ENCODE results near the gene HOXB1. TPM values are rescaled to one million over a fixed set of nuclear protein-coding genes. Genes with fewer than 3 reads are reported as not detected.

The HOXB1 gene
- total RNA-seq, 1 donor from 2014 or later = not detected

DNA sequence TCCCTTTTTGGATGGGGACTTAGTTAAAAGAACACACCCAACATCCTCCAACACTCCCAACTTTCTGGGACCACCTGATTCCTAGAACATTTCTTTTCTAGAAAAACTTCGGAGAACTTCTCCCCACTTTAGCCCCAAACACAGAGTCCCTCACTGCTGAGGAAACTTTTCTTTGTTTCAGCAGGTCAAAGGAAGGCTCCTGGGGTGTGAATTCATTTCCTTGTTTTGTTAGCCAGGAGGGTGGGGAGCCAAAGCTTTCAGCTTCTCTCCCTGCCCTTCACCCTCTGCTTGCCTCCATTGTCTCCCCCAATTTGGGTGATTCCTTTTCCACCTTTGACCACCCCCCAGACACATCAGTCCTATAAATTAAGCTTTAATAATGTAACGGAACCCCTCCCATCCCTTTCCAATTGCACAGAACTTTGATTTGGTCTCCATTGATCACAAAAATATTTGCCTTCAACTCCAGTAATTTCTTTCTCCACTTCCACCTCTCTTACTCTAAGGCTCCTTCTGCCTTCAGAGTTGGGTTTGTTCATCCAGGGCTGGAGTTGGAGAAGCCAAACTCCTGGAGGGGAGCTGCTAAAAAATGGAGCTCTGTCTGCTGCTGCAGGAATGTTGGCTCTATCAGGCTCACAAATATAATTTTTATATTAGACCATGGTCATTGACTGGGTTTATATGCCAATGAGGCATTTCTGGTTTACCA is 37.0 kb upstream of the HOXB1 start:
- no peak for DNase-seq

DNA sequence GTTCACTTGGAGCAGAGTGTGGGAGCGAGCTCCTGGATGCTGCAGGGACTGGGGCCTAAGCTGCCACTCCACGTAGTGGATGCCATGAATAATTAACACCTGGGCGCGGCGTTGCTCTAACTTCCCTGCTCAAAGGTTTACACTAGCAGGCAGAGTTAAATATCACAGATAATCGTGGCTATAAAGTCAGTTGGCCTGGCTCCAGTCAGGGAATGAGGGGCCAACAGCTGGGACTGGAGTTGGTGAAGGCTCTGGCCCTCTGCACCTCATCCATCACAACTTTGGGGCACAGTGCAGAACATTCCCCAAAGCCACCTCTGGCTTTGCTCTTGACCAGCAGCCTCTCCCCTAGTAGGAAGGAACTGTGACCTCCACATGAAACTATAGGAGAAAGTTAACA is 36.4 kb upstream of the HOXB1 start:
- no peak for DNase-seq

DNA sequence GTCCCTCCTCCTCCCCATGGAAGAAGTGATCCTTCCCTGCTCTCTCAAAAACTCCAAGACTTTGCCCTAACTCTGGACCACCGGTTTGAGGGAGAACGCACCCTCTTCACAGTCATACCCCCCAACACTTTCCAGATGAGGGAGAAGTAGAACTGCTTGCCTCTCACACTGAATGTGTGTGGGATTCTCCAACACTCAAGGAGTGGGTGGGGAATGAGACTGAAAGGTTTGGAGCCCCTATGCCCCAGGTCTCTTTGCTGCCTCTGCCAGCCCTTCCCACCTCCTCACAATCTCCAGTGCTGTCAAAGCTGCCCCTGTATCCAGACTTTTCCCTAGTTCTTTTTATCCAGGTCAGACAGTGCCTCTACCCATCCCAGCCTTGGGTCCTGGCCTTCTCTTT is 35.9 kb upstream of the HOXB1 start:
- DNase-seq = no peak

DNA sequence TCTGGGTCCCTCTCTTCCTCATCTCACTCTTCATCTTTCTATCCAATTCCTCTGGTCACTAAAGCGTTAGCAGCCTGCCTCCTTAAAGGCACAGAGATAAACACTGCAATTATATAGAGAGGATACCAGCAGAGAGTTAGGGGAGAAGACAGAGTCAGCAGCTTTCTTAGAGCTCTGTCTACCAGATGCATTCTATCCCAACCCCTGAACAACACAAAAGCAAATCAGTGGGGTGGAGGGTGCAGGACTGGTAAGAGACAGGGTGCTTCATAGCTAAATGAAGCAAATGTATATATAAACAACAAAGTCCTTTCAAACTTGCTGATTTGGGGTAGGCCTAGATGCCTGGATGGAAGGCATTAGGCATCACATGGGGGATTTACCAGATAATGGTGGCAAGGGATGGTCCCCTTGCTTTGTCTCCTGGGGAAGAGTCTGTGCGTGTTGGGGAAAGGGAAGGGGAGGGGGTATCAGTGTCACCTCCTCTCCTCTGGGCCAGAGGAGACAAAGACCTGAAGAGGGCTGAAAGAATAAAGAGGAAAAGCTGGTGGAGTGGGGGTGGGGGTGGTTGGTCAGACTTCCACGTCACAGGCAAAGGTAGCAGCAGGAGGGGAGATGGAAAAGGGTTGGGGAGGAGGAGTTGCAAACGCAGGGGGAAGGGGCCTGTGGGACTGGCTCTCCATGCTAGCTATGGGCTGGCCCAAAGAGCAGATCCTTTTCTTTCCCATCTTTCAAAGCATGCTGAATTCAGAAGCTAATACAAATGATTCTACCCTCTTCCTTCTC is 35.3 kb upstream of the HOXB1 start:
- no peak for DNase-seq

DNA sequence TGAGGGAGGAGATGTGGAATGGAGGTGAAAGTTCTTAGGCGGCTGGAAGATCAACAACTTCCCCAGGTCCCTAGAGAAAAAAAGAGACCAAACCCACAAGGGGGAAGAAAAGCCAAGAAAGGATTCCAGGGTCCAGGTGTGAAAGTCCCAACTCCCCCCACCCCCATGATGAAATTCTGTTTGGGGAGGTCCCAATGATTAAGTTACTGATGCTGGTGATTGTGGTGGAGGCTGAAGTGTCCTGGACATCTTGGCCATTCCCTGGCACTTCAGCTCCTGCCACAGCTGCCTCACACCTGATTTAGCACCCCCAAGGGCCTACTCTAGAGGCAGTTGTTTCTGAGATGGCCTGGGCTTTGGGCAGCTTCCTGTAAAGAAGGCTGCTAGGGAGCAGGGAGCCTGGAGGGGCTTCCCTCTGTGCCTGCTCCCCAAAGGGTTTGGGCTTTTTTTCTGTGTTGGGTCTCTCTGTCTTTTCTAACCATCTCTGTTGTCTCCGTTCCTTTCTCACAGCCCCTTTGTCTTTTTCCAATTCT is 34.3 kb upstream of the HOXB1 start:
- DNase-seq = no peak

DNA sequence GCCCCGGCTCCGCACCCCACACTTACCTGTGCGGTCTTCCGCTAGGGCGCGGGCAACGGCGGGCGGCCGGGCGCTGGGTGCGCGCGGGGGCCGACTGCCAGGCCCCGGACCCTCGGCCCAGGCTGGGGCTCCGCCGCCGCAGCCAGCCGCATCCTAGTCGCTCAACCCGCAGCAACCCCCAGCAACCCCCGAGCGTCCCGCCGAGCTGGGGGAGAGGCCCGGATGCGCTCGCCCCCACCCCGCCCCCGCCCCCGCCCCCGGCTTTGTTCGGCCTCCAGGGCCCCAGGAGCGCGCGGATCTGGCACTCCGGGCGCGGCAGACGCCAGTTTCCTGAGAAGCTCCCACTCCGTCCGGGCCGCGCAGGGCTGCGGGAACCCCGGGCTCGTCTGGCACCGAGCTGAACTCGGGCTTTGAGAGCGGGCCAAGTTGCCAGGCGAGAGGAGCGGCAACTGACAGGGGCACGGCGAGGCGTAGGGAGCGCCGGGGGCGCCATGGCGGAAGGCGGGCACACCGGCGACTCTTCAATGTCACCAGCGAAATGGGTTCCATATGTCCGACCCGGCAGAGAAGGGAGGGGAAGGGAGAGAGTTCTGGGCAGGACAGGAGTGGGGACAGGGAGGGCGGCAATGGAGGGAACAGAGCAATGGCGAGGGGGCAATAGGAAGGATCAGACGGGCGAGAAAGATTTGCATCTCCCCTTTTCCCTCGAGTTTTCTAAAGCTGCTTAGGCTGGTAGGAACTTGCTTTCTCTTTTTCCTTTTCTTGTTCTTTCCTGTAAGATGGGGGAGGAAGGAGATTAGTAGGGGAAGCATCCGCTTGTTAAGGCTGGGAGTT is 33.6 kb upstream of the HOXB1 start:
- DNase-seq = no peak

DNA sequence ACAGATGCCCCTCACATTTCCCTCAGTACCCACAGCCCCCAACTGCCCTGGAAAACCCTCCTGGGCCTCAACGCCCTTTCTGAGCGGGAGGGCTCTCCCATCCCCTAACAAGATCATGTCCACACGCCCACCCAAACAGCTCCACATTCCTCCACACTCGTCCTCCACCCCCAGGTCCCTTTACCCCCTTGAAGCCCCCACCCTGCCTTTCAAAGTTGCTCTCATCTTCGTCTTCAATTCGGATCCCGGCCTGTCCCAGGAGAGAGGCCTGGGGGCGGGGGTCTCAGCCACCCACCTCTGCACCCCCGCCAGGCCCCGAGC is 33.0 kb upstream of the HOXB1 start:
- no peak for DNase-seq

DNA sequence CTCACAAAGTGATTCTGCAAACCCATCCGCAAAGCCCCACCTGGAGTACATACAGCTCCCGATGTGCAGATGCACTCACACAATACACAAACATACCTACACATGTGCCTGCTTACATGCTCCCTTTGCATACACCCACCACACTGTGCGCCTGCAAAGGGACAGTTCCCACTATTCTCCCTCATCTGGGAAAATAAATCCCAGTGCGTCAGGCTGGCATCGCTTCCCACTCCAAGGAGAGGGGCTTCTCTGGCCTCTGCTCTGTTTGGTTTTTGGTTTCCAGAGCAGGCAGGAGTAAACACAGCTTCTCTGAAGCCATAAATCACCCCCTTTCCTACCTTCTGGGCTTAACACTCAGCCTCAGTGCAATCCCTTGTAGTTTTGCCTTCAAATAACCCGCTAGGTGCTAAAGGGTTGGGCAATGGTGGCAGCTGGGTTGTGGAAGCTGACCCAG is 32.6 kb upstream of the HOXB1 start:
- no peak for DNase-seq

DNA sequence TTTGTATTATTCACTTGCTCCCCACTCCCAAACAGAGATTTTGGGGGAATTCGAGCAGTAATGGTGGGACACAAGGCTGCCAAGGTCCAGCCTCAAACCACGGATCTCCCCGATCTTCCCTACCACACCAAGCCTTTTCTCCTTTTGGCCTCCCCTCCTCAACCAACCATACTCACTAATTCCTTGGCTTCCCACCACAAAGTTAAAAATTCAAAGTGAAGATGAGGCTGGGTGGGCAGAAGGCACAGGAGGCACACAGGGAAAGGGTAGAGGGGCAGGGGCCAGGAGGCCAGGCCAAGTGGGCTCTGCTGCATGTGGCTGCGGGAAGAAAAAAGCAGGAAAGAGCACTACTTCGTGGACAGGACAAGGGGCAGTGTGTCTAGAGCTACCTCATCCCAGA is 32.1 kb upstream of the HOXB1 start:
- DNase-seq = no peak

DNA sequence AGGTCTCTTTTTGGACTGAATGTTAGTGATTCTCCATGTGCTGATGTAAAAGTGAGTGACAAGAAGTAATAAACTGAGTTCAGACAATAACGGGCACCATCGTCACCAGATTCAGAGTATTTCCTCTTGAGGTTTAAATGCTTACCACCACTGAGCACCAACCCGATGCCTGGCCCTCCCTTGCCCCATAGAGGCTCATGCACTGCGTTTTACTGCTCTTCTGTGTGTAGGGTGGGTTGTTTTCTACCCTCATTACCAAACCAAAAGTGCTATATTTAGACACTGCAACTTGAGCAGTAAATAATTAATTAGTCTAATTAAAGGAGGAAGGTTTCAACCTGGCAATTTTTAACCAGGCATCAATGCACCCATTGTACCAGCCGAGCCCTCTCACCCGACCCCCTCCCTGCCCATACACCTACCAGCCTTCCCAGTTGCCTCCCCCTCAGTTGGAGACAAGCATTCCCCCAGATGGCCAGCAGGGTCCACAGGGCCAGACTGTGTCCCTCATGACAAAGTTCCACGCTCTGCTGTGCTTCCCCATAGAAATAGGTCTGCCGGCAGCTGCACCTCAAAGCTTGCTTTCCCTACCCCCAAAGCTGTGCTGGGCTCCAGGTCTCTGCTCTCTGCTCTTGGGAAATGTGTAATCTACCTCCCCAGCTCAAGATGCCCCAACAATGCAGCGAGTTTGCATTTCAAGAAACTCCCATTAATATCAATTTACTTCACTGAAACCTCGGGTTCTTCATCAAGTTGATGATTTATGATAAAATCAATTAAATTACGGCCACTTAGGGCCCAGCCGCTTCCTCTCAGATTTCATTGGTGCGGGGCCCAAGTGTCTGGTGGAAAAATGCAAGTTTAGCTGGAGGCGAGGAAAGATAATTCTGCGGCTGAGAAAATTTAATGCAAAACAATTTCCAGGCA is 31.3 kb upstream of the HOXB1 start:
- DNase-seq = no peak

DNA sequence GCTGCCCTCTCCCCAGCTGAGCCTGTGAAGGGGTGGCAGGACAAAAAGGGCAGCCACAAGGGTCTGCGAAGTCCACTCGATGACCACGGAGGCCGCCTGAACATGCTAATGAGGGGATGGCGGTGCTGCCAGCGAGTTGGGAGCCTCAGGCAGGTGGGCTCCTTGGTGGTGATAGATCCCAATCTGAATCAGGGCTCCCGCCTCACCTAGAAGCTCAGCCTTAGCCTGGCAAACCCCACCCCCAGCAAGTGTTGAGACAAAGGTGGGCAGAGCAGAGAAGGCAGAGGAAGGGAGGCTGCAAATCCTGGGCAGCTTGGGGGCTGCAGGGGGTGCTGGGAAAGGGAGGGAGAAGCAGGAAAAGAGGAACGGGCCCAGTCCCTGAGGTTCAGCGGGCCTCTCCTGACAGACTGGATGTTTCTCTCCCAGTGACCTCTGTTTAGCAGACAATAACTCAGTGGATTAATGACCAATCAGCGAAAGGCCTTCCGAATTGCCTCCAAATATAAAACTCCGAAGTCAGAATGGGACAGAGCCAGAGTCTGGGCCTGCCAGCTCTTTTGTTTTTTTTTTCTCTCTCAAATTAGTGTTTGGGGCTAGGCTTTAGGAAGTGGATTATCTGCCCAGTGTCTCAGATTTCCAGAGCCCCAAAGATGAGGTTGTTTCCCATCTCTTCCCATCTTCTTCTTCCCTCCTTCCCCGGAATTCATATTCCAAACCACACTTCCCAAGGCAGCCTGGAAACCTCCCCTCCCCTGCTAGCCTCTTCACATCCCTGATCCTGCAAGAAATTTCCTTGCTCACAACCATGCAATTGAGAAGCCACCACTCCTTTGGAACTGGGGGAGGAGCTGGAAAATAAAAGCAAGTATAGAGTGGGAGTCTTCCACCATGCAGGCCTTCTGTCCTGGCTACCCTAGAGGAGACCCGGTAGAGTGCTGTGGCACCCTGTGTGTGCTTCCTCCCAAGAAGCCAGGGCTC is 29.3 kb upstream of the HOXB1 start:
- no peak for DNase-seq

DNA sequence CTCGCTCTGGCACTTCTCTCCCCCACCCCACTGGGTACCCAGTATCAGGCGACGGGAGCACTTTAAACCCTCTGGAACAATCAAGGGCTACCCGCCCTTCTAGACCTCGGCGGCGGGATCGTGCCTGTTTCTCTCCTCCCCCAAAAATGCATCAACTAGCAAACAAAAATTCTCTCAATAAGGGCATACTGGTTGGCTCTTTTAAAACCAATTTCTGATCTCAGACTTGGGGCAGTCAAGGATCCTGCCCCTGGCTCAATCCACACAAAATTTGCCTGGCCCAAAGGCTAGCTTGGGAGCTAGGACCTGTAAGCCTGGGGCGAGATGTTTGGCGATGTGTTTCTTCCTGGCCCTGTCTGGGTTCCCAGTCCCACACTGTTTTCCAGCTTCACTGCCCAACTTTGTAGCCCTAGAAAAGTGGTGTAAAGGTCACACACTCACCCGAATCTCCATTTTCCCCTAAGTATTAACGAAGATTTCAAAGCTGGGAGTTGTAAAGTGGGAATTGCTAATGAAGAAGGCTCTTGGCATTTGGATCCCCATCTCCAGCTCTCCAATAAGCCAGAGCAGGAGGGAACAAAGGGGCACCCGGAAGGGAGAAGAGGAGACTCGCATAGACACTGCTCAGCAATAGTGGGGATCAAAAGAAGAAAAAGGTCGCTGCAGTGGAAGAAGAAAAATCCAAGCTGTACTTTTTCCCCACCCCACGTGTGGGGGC is 28.5 kb upstream of the HOXB1 start:
- DNase-seq = no peak

DNA sequence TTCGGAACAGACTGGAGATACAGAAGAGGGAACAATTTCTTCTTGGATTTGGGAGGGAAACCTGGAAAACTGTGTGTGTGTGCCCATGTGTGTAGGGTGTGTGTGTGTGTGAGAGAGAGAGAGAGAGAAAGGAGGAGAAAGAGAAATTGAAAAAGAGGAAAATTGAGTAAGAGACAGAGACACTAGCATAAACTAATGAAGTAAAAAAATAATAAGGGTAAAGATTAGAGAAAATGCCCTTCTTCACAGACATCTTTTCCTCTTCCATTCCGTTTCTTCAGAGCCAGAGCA is 28.0 kb upstream of the HOXB1 start:
- no peak for DNase-seq

DNA sequence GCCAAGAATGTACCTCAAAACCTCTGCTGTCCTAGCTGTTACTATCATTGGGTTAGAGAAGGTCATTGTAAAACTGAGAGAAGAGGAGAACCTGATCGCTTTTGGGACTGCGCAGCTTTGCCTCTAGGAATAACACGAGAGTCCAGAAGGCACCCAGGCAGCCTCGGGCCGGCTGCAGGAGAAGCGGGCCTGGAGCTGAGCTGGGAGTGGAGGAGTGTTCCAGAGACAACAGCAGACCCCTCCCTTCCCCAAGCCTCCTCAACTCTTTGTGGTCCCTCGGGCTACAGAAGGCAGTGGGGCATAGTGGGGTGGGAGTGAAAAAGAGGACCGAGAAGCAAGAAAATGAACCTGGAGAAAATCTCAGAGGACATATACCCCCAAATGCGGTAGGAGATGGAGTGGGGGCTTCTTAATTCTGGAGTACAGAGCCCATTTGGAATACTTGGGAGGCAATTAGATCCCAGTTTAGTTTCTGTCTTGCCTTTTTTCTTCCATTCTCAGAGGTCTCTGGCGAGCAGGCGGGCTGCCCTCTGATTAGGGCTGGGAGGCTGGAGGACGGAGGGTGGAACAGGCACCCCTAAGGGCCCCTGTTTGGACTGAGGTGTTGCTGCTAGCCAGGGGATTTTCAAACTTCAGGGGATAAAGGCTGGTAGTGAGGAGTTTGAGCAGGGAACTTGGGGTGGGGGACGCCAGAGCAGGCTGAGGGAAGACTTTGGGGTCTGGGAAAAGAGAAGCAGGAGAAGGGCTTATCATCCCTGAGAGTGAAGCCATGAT is 27.4 kb upstream of the HOXB1 start:
- DNase-seq = no peak

DNA sequence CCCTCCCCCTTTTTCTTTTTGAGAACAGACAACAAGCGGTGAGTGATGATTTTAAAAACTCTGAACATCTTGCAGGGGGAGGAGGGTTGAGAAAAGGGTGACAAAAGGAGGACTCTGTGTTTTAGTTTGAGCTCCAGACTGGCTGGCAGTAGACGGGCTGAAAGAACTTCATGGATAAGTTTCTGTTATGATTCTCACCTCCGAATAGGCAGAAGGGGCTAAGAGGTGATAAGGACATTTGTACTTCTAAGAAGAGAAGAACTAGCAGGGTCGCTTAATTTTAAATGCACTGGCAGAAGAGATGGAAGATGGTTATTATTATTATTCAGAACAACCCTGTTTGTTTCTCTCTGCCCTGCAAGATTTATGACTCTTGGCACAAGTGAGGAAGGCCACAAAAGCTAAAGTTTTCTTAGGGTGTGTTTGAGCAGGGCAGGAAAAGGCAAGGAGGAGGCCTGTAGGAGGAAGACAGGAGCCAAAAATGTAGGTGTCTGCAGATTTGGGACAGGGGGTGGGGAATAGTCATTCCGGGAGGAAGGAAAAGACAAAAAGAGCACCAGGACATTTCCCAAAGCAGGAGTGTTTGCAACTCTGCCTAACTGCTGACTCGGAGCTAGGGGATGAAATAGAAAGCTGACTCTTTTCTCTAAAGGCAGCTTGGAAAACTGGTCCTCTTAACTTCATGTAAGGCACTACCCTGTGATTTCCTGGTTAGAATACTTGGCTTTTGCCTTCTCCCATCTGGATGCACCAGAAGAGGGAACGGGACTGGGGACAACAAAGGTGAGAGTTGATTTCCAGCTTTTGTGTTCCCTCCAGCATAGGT is 26.0 kb upstream of the HOXB1 start:
- DNase-seq = no peak

DNA sequence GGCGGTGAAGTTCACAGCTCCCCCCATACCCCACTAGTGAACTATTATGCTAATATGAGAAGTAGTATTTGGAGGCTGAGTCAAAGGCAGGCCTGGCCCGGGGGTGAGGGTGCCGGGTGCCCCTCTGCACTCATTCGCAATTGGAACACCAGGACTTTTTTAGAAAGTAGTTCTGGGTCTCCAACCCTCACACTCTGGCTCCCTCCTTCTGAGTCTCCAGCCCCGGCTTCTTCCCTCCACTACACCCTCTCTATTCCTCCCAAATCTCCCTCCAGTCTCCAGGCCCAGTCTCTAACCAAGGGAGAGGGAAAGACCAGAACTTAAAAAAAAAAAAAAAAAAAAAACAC is 25.4 kb upstream of the HOXB1 start:
- no peak for DNase-seq

DNA sequence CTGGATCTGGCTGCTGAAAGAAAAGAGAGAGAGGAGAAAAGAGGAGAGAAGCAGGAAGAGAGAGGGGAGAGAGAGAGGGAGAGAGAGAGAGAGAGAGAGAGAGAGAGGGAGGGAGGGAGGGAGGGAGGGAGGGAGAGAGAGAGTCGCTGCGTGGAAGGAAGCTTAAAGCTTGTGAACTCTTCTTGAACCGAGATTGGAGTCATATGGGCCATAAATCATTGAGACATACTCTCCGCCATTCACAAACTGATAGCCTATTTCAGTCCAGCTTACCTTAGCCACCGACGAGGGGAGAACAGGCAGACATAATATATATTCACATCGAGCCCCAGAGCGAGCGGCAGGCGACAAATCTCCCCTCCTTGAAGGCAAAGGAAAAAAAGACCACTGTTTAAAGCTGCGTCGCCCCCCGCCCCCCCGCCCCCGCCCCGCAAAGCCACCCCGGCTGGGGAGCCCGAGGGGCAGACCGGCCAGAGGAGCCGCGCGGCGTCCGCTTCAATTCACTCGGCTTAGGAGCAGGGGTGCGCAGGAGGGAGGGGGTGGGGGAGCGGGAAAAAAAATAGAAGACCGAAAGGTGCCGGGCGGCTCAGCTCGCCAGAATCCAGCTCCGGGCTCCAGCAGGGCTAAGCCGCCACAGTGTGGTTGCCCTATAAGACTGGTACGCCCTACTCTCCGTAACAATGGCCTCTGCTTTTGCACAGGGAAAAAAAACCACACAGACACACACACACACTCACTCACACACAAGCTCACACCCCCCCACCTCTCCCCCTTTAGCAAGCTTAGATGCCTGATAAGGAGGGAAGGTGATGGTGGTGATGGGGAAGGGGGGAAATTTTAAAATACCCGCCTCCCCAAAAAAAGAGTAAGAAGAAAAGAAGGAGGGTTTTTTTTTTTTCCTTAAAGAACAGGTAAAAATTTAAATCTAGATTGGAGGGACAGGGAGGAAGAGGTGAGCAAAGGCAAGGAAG is 24.7 kb upstream of the HOXB1 start:
- no peak for DNase-seq

All from occipital lobe (tissue), 2 donors.